T-helper 1 cell treated with Interleukin-12 subunit alpha and Interleukin-12 subunit beta and Interleukin-4 antibody, amounts not matched to agents 30 μg/mL and 1 μg/mL, for 36 hours (primary cell): ENCODE results near the gene TMTC3.

Experiments
- H3K27ac Mint-ChIP-seq: one replicate; pipeline ENCODE4 v1.8.0; 2021; ENCODE audit warnings: mild to moderate bottlenecking, mixed read lengths
- H3K27me3 Mint-ChIP-seq: one replicate; pipeline ENCODE4 v1.8.0; 2021; ENCODE audit warnings: low read depth, mixed read lengths
- H3K36me3 Mint-ChIP-seq: one replicate; pipeline ENCODE4 v1.8.0; 2021; ENCODE audit warnings: low read depth, mixed read lengths
- H3K4me1 Mint-ChIP-seq: one replicate; pipeline ENCODE4 v1.8.0; 2021; ENCODE audit warnings: low read depth, mixed read lengths
- H3K4me3 Mint-ChIP-seq: one replicate; pipeline ENCODE4 v1.8.0; 2021; ENCODE audit warnings: mild to moderate bottlenecking, moderate library complexity, mixed read lengths
- H3K9me3 Mint-ChIP-seq: one replicate; pipeline ENCODE4 v1.8.0; 2021; ENCODE audit warnings: mixed read lengths

The TMTC3 gene

GRCh38 chr12:88227263-88227662 lies 85.2 kb downstream of the TMTC3 start:
- H3K9me3 Mint-ChIP-seq: peaks cover 17% of the 10 kb centered on the region
- H3K4me3 Mint-ChIP-seq: no peak overlapping the region
- H3K27ac Mint-ChIP-seq: no peak overlapping the region
- no peaks in the 10 kb centered on the region for H3K27me3 Mint-ChIP-seq
- H3K4me1 Mint-ChIP-seq: peaks cover 4% of the 10 kb centered on the region
- peaks cover 6% of the 10 kb centered on the region for H3K36me3 Mint-ChIP-seq

- Mint-ChIP-seq H3K27ac (no peak overlapping the region), H3K9me3 (peaks cover 17% of the 10 kb centered on the region), H3K4me3 (no peak overlapping the region), H3K36me3 (peaks cover 6% of the 10 kb centered on the region), H3K4me1 (peaks cover 4% of the 10 kb centered on the region), H3K27me3 (no peaks in the 10 kb centered on the region)
Observed at GRCh38 chr12:88227871-88228270, 85.8 kb downstream of the TMTC3 start.

DNA sequence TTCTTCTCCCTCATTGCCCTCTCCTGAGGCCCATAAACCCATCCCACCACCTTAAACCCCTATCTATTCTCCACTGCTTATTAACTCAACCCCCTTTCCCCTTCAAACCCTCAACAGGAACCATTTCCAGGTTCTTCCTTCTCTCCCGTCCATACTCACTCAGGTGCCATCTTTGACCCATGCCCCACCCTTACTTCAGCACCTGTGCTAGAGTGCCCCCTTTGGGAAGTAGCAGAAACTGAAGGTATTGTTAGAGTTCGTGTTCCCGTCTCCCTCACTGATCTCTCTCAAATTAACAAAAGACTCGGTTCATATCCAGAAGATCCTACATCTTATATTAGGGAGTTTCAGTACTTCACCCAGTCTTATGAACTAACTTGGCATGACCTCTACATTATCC lies 86.6 kb downstream of the TMTC3 start:
- H3K27me3 Mint-ChIP-seq: no peaks in the 10 kb centered on the region
- H3K4me3 Mint-ChIP-seq: no peak overlapping the region
- H3K4me1 Mint-ChIP-seq: peaks cover 4% of the 10 kb centered on the region
- H3K9me3 Mint-ChIP-seq: peaks cover 17% of the 10 kb centered on the region
- H3K36me3 Mint-ChIP-seq: peaks cover 6% of the 10 kb centered on the region
- H3K27ac Mint-ChIP-seq: no peak overlapping the region

DNA sequence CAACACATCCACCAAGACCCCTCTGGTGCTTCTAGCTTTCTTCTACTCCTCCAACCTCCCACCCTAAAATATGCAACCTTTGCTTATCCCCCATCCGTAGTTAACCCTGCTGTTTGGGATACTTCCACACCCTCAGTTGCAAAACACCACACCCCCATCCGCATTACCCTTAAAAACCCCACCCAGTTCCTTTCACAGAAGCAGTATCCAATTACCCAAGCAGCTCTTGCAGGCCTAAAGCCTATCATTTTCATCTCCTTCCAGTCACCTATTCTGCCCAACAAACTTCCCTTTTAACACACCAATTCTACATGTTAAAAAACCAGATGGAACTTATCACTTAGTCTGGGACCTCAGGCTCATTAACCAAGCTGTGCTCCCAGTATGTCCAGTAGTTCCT lies 88.2 kb downstream of the TMTC3 start:
- Mint-ChIP-seq H3K9me3 (peaks cover 17% of the 10 kb centered on the region), H3K4me3 (no peak overlapping the region), H3K27me3 (no peaks in the 10 kb centered on the region), H3K27ac (no peak overlapping the region), H3K4me1 (peaks cover 4% of the 10 kb centered on the region), H3K36me3 (peaks cover 6% of the 10 kb centered on the region)

- H3K27ac Mint-ChIP-seq: no peak overlapping the region
- H3K4me3 Mint-ChIP-seq: no peak overlapping the region
- peaks cover 5% of the 10 kb centered on the region for H3K9me3 Mint-ChIP-seq
- peaks cover 3% of the 10 kb centered on the region for H3K36me3 Mint-ChIP-seq
- H3K27me3 Mint-ChIP-seq: no peaks in the 10 kb centered on the region
- peaks cover 6% of the 10 kb centered on the region for H3K4me1 Mint-ChIP-seq
Observed at GRCh38 chr12:88235183-88235833, 93.2 kb downstream of the TMTC3 start.

DNA sequence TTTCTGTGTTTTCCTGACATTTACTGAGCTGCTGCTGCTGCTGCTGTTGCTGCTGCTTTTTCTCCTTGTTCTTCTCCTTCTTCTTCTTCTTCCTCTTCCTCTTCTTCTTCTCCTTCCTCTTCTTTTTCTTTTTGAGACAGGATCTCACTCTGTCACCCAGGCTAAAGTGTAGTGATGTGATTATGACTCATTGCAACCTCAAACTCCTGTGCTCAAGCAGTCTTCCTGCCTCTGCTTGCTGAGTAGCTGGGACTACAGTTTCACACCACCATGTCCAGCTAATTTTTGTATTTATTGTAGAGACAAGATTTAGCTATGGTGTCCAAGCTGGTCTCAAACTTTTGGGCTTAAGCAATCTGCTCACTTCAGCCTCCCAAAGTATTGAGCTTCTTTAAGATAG lies 95.8 kb downstream of the TMTC3 start:
- Mint-ChIP-seq H3K4me1 (peaks cover 8% of the 10 kb centered on the region), H3K27ac (no peak overlapping the region), H3K27me3 (no peaks in the 10 kb centered on the region), H3K9me3 (peaks cover 9% of the 10 kb centered on the region), H3K36me3 (peaks cover 3% of the 10 kb centered on the region), H3K4me3 (no peak overlapping the region)

DNA sequence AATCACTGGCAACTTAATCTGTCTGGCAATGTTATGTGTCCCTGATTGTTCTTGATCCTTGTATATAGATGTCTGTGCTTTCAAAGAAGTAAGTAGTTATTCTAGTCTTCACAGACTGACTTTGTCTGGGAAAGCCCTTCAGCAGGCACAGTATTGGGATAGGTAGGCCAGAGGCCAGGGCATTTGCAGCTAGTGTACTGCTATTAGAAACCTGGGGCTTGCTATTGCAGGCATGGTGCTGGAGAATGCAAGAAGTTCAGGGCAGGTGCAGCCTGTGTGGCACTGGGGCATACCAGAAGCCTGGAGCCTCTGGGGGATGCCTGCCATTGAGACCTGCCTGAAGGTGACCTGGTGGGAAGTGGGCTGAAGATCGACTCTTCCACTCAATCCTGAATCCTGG lies 96.3 kb downstream of the TMTC3 start:
- Mint-ChIP-seq H3K4me1 (peaks cover 10% of the 10 kb centered on the region), H3K4me3 (no peak overlapping the region), H3K27ac (no peak overlapping the region), H3K27me3 (no peaks in the 10 kb centered on the region), H3K36me3 (peaks cover 3% of the 10 kb centered on the region), H3K9me3 (peaks cover 9% of the 10 kb centered on the region)

GRCh38 chr12:88241862-88242570 lies 99.9 kb downstream of the TMTC3 start:
- no peak overlapping the region for H3K27ac Mint-ChIP-seq
- no peaks in the 10 kb centered on the region for H3K27me3 Mint-ChIP-seq
- peaks cover 12% of the 10 kb centered on the region for H3K9me3 Mint-ChIP-seq
- H3K36me3 Mint-ChIP-seq: peaks cover 3% of the 10 kb centered on the region
- H3K4me1 Mint-ChIP-seq: peaks cover 10% of the 10 kb centered on the region
- no peak overlapping the region for H3K4me3 Mint-ChIP-seq

DNA sequence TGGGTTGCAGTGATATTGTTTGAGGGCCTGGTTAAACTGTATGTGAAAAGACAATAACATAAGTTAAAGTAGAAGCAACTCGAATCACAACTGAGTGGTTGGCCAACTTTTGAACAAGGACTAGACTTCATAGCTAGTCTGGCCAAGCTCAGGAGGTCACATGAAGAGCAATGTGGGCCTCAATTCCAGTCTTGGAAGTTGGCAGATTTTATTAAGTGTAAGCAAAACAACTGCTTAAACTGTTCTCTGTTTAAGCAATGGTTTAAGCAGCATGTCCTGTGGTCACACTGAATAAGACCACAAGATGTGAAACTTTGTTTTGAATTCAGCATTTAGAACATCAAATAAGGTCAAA lies 100.4 kb downstream of the TMTC3 start:
- no peak overlapping the region for H3K27ac Mint-ChIP-seq

DNA sequence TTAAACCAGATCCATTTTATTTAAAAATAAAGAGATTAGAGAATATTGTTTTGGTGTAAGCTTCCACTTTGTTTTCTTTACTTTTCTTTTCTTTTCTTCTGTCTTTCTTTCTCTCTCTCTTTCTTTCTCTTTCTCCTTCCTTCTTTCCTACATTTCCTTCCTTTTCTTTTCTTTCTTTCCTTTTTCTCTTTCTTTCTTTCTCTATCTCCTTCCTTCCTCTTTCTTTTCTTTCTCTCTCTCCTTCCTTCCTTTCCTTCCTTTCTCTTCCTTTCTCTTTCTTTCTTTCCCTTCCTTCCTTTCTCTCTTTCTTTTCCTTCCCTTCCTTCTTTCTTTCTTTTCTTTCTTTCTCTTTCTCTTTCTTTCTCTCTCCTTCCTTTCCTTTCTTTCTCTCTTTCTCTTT lies 100.8 kb downstream of the TMTC3 start:
- Mint-ChIP-seq H3K4me3 (no peak overlapping the region), H3K4me1 (peaks cover 9% of the 10 kb centered on the region), H3K27me3 (no peaks in the 10 kb centered on the region), H3K27ac (peak overlapping the region; percentile 49), H3K36me3 (peaks cover 3% of the 10 kb centered on the region), H3K9me3 (peaks cover 12% of the 10 kb centered on the region)

More for the DNA sequence above, 100.4 kb downstream of the TMTC3 start:
- H3K9me3 Mint-ChIP-seq: peaks cover 12% of the 10 kb centered on the region
- H3K36me3 Mint-ChIP-seq: peaks cover 3% of the 10 kb centered on the region
- H3K4me3 Mint-ChIP-seq: no peak overlapping the region
- H3K27me3 Mint-ChIP-seq: no peaks in the 10 kb centered on the region
- peaks cover 10% of the 10 kb centered on the region for H3K4me1 Mint-ChIP-seq

DNA sequence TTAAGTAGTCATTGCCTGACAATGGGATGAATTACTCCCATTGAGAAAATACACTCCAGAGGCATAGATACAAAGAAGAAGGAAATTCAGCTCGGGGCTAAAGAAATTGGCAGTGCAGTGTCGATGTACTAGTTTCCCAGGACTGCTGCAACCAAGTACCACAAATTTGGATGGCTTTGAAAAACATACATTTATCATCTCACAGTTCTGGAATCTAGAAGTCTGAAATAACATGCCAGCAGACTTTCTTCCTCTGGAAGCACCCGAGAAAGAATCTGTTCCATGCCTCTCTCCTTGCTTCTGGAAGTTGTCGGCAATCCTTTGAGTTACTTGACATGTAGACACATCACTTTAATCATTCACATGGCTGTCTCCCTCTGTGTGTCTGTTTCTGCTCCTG lies 101.9 kb downstream of the TMTC3 start:
- Mint-ChIP-seq H3K27me3 (no peaks in the 10 kb centered on the region), H3K4me3 (no peak overlapping the region), H3K36me3 (peaks cover 3% of the 10 kb centered on the region), H3K4me1 (peaks cover 4% of the 10 kb centered on the region), H3K9me3 (peaks cover 12% of the 10 kb centered on the region), H3K27ac (no peak overlapping the region)

GRCh38 chr12:88245905-88246304 lies 103.8 kb downstream of the TMTC3 start:
- Mint-ChIP-seq H3K4me1 (peaks cover 4% of the 10 kb centered on the region), H3K36me3 (no peaks in the 10 kb centered on the region), H3K27me3 (no peaks in the 10 kb centered on the region), H3K4me3 (no peak overlapping the region), H3K9me3 (peaks cover 7% of the 10 kb centered on the region), H3K27ac (no peak overlapping the region)

GRCh38 chr12:88247241-88247643 lies 105.1 kb downstream of the TMTC3 start:
- Mint-ChIP-seq H3K27ac (no peak overlapping the region), H3K4me3 (no peak overlapping the region), H3K36me3 (no peaks in the 10 kb centered on the region), H3K4me1 (peaks cover 4% of the 10 kb centered on the region), H3K9me3 (peaks cover 6% of the 10 kb centered on the region), H3K27me3 (no peaks in the 10 kb centered on the region)

- H3K4me3 Mint-ChIP-seq: no peak overlapping the region
- H3K4me1 Mint-ChIP-seq: no peaks in the 10 kb centered on the region
- H3K27me3 Mint-ChIP-seq: no peaks in the 10 kb centered on the region
- H3K9me3 Mint-ChIP-seq: peaks cover 3% of the 10 kb centered on the region
- no peak overlapping the region for H3K27ac Mint-ChIP-seq
- no peaks in the 10 kb centered on the region for H3K36me3 Mint-ChIP-seq
Observed at GRCh38 chr12:88248606-88249005, 106.5 kb downstream of the TMTC3 start.
